PFSK-1 (cell line): ENCODE measurements around the gene NDST4.

Experiments
- POLR2AphosphoS5 ChIP-seq: IDR thresholded peaks from 2 replicates; pipeline ENCODE4 v1.6.1; 2012; ENCODE audit warnings: low read depth, mild to moderate bottlenecking, control low read depth, low read length, moderate library complexity
- SIN3A ChIP-seq: IDR thresholded peaks from 2 replicates; pipeline ENCODE4 v1.6.1; 2012; ENCODE audit warnings: mild to moderate bottlenecking, low read length, moderate library complexity, borderline replicate concordance; ENCODE audit not compliant: insufficient read depth
- TAF1 ChIP-seq: IDR thresholded peaks from 2 replicates; pipeline ENCODE4 v1.6.1; 2012; ENCODE audit warnings: low read length, control low read depth, borderline replicate concordance; ENCODE audit not compliant: insufficient read depth

DNA sequence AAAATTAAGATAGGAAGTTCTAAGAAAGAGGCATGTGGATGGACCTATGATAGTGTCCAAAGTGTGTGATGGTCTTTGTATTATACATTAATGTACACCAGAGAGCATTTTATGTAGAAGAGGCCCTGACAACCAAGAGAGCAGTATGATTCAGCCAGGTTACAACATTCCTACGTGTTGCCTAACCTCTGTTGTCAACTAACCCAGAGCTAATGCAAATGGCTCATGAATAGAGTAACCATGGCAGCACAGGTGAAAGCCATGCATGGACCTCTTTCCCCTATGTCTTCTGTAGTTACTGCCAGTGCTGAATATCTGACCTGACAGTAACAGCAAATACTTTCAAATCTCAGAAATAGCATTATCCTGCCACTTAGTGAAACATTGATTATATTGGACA lies 255.6 kb downstream of the NDST4 start:
- TF ChIP-seq TAF1: no peak
- TF ChIP-seq POLR2AphosphoS5: no peak
- TF ChIP-seq SIN3A: no peak
